HG03342 (cell line): ENCODE measurements around the gene ZNF586.
"Not testable (repeated sequence)": the region's sequence is repeated elsewhere in the genome, so short reads cannot be mapped to it uniquely, and the experiment has no call there.

Experiments used
- ATAC-seq: cut with Tn5 transposase; IDR thresholded peaks from one replicate; pipeline ENCODE4 v1.9.1; 2021; ENCODE audit warnings: mild to moderate bottlenecking, moderate library complexity; ENCODE audit not compliant: unreplicated experiment

ZNF586 gene

GRCh38 chr19:57769345-57770131, at the start of gene ZNF586:
Gene ZNF586, plus strand, starts transcription at chr19:57769676. Its CDS starts 167 bp downstream, at chr19:57769843.
- peak; percentile 89 for ATAC-seq

GRCh38 chr19:57719901-57720519, 49.5 kb upstream of the ZNF586 start:
- ATAC-seq = no peak

GRCh38 chr19:57720878-57721277, 48.6 kb upstream of the ZNF586 start:
- no peak for ATAC-seq

- not testable (repeated sequence) for ATAC-seq
These were observed 31.2 kb upstream of the ZNF586 start for GRCh38 chr19:57738320-57738719.

- ATAC-seq = not testable (repeated sequence)
These were observed 30.7 kb upstream of the ZNF586 start for GRCh38 chr19:57738770-57739169.

- ATAC-seq = peak; percentile 98
These were observed 22.6 kb upstream of the ZNF586 start, which contains the start of gene ZNF776 for GRCh38 chr19:57746580-57747471. Gene ZNF776, plus strand, starts transcription at chr19:57746815. Its CDS starts 244 bp downstream, at chr19:57747059.

- no peak for ATAC-seq
These were observed 22.0 kb upstream of the ZNF586 start for GRCh38 chr19:57747472-57747807.

GRCh38 chr19:57748029-57748428, 21.4 kb upstream of the ZNF586 start:
- no peak for ATAC-seq

- ATAC-seq = no peak
These were observed 15.3 kb upstream of the ZNF586 start for GRCh38 chr19:57754091-57754673.

- ATAC-seq = no peak
These were observed 14.4 kb upstream of the ZNF586 start for GRCh38 chr19:57755031-57755430.

GRCh38 chr19:57757941-57758340, 11.5 kb upstream of the ZNF586 start:
- ATAC-seq = no peak

GRCh38 chr19:57759096-57759495, 10.4 kb upstream of the ZNF586 start:
- no peak for ATAC-seq

- no peak for ATAC-seq
These were observed 1.9 kb downstream of the ZNF586 start for GRCh38 chr19:57771417-57771816.

- no peak for ATAC-seq
These were observed 4.0 kb downstream of the ZNF586 start for GRCh38 chr19:57773488-57773887.

GRCh38 chr19:57776764-57777296, 7.4 kb downstream of the ZNF586 start:
- ATAC-seq = no peak

- ATAC-seq = no peak
These were observed 8.9 kb downstream of the ZNF586 start for GRCh38 chr19:57778336-57778735.

GRCh38 chr19:57779220-57779845, 9.9 kb downstream of the ZNF586 start:
- ATAC-seq = no peak

GRCh38 chr19:57786286-57786685, 16.8 kb downstream of the ZNF586 start:
- no peak for ATAC-seq

GRCh38 chr19:57786906-57787305, 17.4 kb downstream of the ZNF586 start:
- ATAC-seq = no peak

- ATAC-seq = no peak
These were observed 18.7 kb downstream of the ZNF586 start for GRCh38 chr19:57788114-57788692.
